HCT116 (cell line): ENCODE measurements around the gene C3AR1. TPM values are rescaled to one million over a fixed set of nuclear protein-coding genes. Genes with fewer than 3 reads are reported as not detected.
"Not testable (repeated sequence)": the region's sequence is repeated elsewhere in the genome, so short reads cannot be mapped to it uniquely, and the experiment has no call there.

Experiments used
- ATAC-seq: fragments of 200-7000 bp; cut with Tn5 transposase; 2 replicates; pipeline ENCODE4 v1.9.1; 2020; ENCODE audit warnings: mild to moderate bottlenecking, moderate library complexity
- BruUV-seq: library from RNA; stranded (reverse); fragments of 400-500 nt; replicated peaks from 2 replicates; lab custom pipeline; 2021; lab: Mats Ljungman, UMichigan
- CTCF ChIA-PET: fragments of 300-600 bp; sonication (Branson Sonifier 250); formaldehyde crosslinking; loops from one replicate; lab custom pipeline; 2021; ENCODE audit warnings: antibody characterized with exemption; lab: Charles Lee
- POLR2A ChIA-PET: fragments of 300-600, 350-600 bp; sonication (Branson Sonifier 250); formaldehyde crosslinking; loops from one replicate; lab custom pipeline; 2021; ENCODE audit warnings: antibody characterized with exemption; lab: Charles Lee
- RAD21 ChIA-PET, 2 experiments: fragments of 300-600 bp; sonication (Branson Sonifier 250); formaldehyde crosslinking; loops; one replicate each; lab custom pipeline; 2023; ENCODE audit warnings: low total read pairs in 2 of 2; ENCODE audit not compliant: uncharacterized antibody in 2 of 2, unreplicated experiment in 2 of 2, low non-redundant PET in 1 of 2; lab: Charles Lee
- DNase-seq: peaks from one replicate; pipeline ENCODE4 v3.0.0-alpha.2; 2010; ENCODE audit warnings: low read depth, low spot score
- H2AFZ ChIP-seq: fragments of 200-600 bp; shearing (Covaris generic), sonication (generic); 2 replicates; pipeline ENCODE4 v1.6.1; 2017; ENCODE audit warnings: low read depth, mixed run types, mixed read lengths, antibody characterized with exemption, low read length; ENCODE audit not compliant: poor library complexity, severe bottlenecking
- H3K27ac ChIP-seq: 2 replicates; pipeline ENCODE4 v1.5.1; 2012; ENCODE audit warnings: low read depth, low read length
- H3K27me3 ChIP-seq: fragments of 200-600 bp; sonication (generic); 2 replicates; pipeline ENCODE4 v1.6.1; 2016; ENCODE audit warnings: mixed run types, low read length, mixed read lengths; ENCODE audit not compliant: insufficient read depth
- H3K36me3 ChIP-seq, 2 experiments: fragments of 200-500 bp in 1 of 2; fragments of 200-600 bp in 1 of 2; sonication (Bioruptor generic) in 1 of 2; sonication (generic) in 1 of 2; 2 replicates each; pipeline versions ENCODE4 v1.5.1 to v1.6.1; 2014 to 2016; ENCODE audit warnings: low read length in 2 of 2, inconsistent platforms in 1 of 2, mixed read lengths in 1 of 2, mixed run types in 1 of 2; ENCODE audit not compliant: insufficient read depth in 2 of 2, control insufficient read depth in 1 of 2
- H3K4me1 ChIP-seq, 2 experiments: fragments of 200-600 bp in 1 of 2; sonication (generic) in 1 of 2; 2 replicates each; pipeline versions ENCODE4 v1.5.1 to v1.6.1; 2012 to 2017; ENCODE audit warnings: low read length in 2 of 2, inconsistent platforms in 1 of 2, mild to moderate bottlenecking in 1 of 2, mixed read lengths in 1 of 2, mixed run types in 1 of 2, moderate library complexity in 1 of 2; ENCODE audit not compliant: insufficient read depth in 2 of 2, control insufficient read depth in 1 of 2
- H3K4me2 ChIP-seq: fragments of 200-600 bp; sonication (generic); 2 replicates; pipeline ENCODE4 v1.6.1; 2017; ENCODE audit warnings: mixed run types, low read length, mixed read lengths
- H3K4me3 ChIP-seq, 2 experiments: fragments of 200-600 bp in 1 of 2; sonication (generic) in 1 of 2; replicated peaks in 1 of 2; 2 replicates each; pipeline ENCODE4 v1.5.1; 2011 to 2016; ENCODE audit warnings: low read length in 2 of 2, control low read depth in 1 of 2, low read depth in 1 of 2, mild to moderate bottlenecking in 1 of 2, mixed read lengths in 1 of 2, mixed run types in 1 of 2
- H3K79me2 ChIP-seq: fragments of 200-600 bp; sonication (generic); 2 replicates; pipeline ENCODE4 v1.6.1; 2017; ENCODE audit warnings: mild to moderate bottlenecking, mixed run types, low read length, moderate library complexity, mixed read lengths; ENCODE audit not compliant: insufficient read depth
- H3K9ac ChIP-seq: fragments of 200-600 bp; sonication (generic); 2 replicates; pipeline ENCODE4 v1.6.1; 2016; ENCODE audit warnings: low read length, mixed read lengths
- H3K9me2 ChIP-seq: fragments of 200-600 bp; sonication (generic), shearing (Covaris generic); 2 replicates; pipeline ENCODE4 v1.6.1; 2017; ENCODE audit warnings: mixed run types, mild to moderate bottlenecking, moderate library complexity; ENCODE audit not compliant: insufficient read depth
- H3K9me3 ChIP-seq, 2 experiments: fragments of 200-500 bp in 1 of 2; fragments of 200-600 bp in 1 of 2; sonication (Bioruptor generic) in 1 of 2; sonication (generic) in 1 of 2; 2 replicates each; pipeline ENCODE4 v1.6.1; 2014 to 2017; ENCODE audit warnings: low read length in 2 of 2, mixed read lengths in 2 of 2, inconsistent platforms in 1 of 2, low read depth in 1 of 2, mild to moderate bottlenecking in 1 of 2, mixed run types in 1 of 2, moderate library complexity in 1 of 2; ENCODE audit not compliant: control insufficient read depth in 1 of 2, insufficient read depth in 1 of 2
- H4K20me1 ChIP-seq: fragments of 200-600 bp; sonication (generic), shearing (Covaris generic); 2 replicates; pipeline ENCODE4 v1.6.1; 2017; ENCODE audit warnings: mixed run types, mild to moderate bottlenecking, moderate library complexity; ENCODE audit not compliant: insufficient read depth
- CBX3 ChIP-seq: IDR thresholded peaks from 2 replicates; pipeline ENCODE4 v1.6.1; 2012; ENCODE audit warnings: low read depth
- CTCF ChIP-seq, 3 experiments: fragments of 200-600 bp in 1 of 3; sonication (generic) in 1 of 3; IDR thresholded peaks in 2 of 3; conservative IDR thresholded peaks in 1 of 3; 2 replicates each; pipeline ENCODE4 v1.5.1; 2012 to 2017; ENCODE audit warnings: low read depth in 2 of 3, low read length in 2 of 3, antibody characterized with exemption in 1 of 3, borderline replicate concordance in 1 of 3, control low read depth in 1 of 3, mild to moderate bottlenecking in 1 of 3, mixed read lengths in 1 of 3, mixed run types in 1 of 3, moderate library complexity in 1 of 3; ENCODE audit not compliant: insufficient read depth in 1 of 3
- EGR1 ChIP-seq: IDR thresholded peaks from 2 replicates; pipeline ENCODE4 v1.6.1; 2012; ENCODE audit warnings: low read depth
- ELF1 ChIP-seq: IDR thresholded peaks from 2 replicates; pipeline ENCODE4 v1.6.1; 2012; ENCODE audit warnings: low read depth, borderline replicate concordance
- EZH2 ChIP-seq: fragments of 200-600 bp; sonication (generic); IDR thresholded peaks from 2 replicates; pipeline ENCODE4 v1.6.1; 2017; ENCODE audit warnings: antibody characterized with exemption, mixed run types
- EZH2phosphoT487 ChIP-seq: fragments of 200-600 bp; IDR thresholded peaks from 2 replicates; pipeline ENCODE4 v1.6.1; 2018; ENCODE audit warnings: antibody characterized with exemption, borderline replicate concordance
- POLR2A ChIP-seq: IDR thresholded peaks from 2 replicates; pipeline ENCODE4 v1.7.0; 2011; ENCODE audit warnings: borderline replicate concordance; ENCODE audit not compliant: insufficient read depth, insufficient read length; ENCODE audit errors: extremely low read depth
- YY1 ChIP-seq: IDR thresholded peaks from 2 replicates; pipeline ENCODE4 v1.6.1; 2011; ENCODE audit warnings: low read length, low read depth, moderate library complexity, mild to moderate bottlenecking; ENCODE audit not compliant: insufficient replicate concordance; ENCODE audit errors: extremely low read depth
- intact Hi-C: fragments of 100-400 bp; cut with micrococcal nuclease; formaldehyde crosslinking; loops from 2 replicates; pipeline ENCODE4 v1.10.0; 2022
- total RNA-seq: library from RNA; stranded (reverse); gene quantifications from one replicate; pipeline ENCODE4 v1.2.1, GENCODE V29; 2021; ENCODE audit not compliant: unreplicated experiment

Gene C3AR1
- total RNA-seq, 1 experiment from 2014 or later, result not detected

GRCh38 chr12:8031872-8032241 lies 34.3 kb downstream of the C3AR1 start:
- H2AFZ ChIP-seq, result no peak overlapping the region
- DNase-seq (no peak), ATAC-seq (no peak)
- no peaks in the 10 kb centered on the region for H3K27me3 ChIP-seq
- peak overlapping the region; percentile 95 for H3K9ac ChIP-seq
- H3K4me3 ChIP-seq, result peak overlapping the region; percentile 86 to 88
- RAD21 ChIA-PET, result no interaction called here
- POLR2A ChIA-PET, result interaction anchor here (1.1 kb wide), 1 partner anchor 20 kb away, joined by 3 read pairs; no protein-coding TSS in a partner anchor
- peaks cover 18 to 45% of the 10 kb centered on the region in 2 experiments; a peak in 3 of 4 replicates for H3K4me1 ChIP-seq
- CTCF ChIA-PET, result no interaction called here
- no peaks in the 10 kb centered on the region for H3K36me3 ChIP-seq
- no peaks in the 10 kb centered on the region for H4K20me1 ChIP-seq
- intact Hi-C loops, result no loop called here
- BruUV-seq, result TSS peak; percentile 62
- H3K9me2 ChIP-seq, result no peaks in the 10 kb centered on the region
- H3K27ac ChIP-seq, result peak overlapping the region; percentile 85
- H3K9me3 ChIP-seq, result no peaks in the 10 kb centered on the region
- peak overlapping the region; percentile 96 for H3K4me2 ChIP-seq
- H3K79me2 ChIP-seq, result peaks cover 29% of the 10 kb centered on the region
- TF ChIP-seq EZH2 (no peak), EGR1 (no peak), CTCF (IDR thresholded peaks at IDR 0.05 in 2 of 3, conservative IDR thresholded peaks at IDR 0.05 in 1 of 3; ENCODE audit: borderline replicate concordance in 1 of 3, insufficient read depth in 1 of 3, low read depth in 2 of 3, low read length in 2 of 3) (no peak), POLR2A (no peak), ELF1 (no peak), EZH2phosphoT487 (no peak), YY1 (no peak), CBX3 (no peak)

GRCh38 chr12:8031017-8031416 lies 35.1 kb downstream of the C3AR1 start:
- H3K9me2 ChIP-seq, H3K4me3 ChIP-seq, H3K9me3 ChIP-seq, RAD21 ChIA-PET, ATAC-seq, H2AFZ ChIP-seq, H3K36me3 ChIP-seq, H3K9ac ChIP-seq, H3K27me3 ChIP-seq, BruUV-seq, H3K27ac ChIP-seq, POLR2A ChIA-PET, DNase-seq, intact Hi-C loops, H4K20me1 ChIP-seq, CTCF ChIA-PET: not testable (repeated sequence)
- H3K4me2 ChIP-seq, result peak overlapping the region; percentile 96; the same call in 1 of the 2 replicates
- peaks cover 18 to 51% of the 10 kb centered on the region in 2 experiments; a peak in 3 of 4 replicates for H3K4me1 ChIP-seq
- peaks cover 28% of the 10 kb centered on the region for H3K79me2 ChIP-seq
